H9 (cell line): ENCODE data around the gene KCNQ2. TPM values are rescaled to one million over a fixed set of nuclear protein-coding genes. Genes with fewer than 3 reads are reported as not detected.

Experiments
- DNase-seq: peaks from one replicate; pipeline ENCODE4 v3.0.0-alpha.2; 2017
- H2AFZ ChIP-seq: one replicate; pipeline ENCODE4 v1.6.1; 2013; ENCODE audit warnings: mild to moderate bottlenecking, low read length, control low read depth, moderate library complexity
- H2AK5ac ChIP-seq: 2 replicates; pipeline ENCODE4 v1.6.1; 2013; ENCODE audit warnings: low read length, control low read depth, mixed read lengths; ENCODE audit not compliant: insufficient read length
- H2BK120ac ChIP-seq: one replicate; pipeline ENCODE4 v1.6.1; 2013; ENCODE audit warnings: low read depth, mild to moderate bottlenecking, low read length, control low read depth, inconsistent platforms; ENCODE audit not compliant: poor library complexity, severe bottlenecking
- H2BK12ac ChIP-seq: 2 replicates; pipeline ENCODE4 v1.6.1; 2013; ENCODE audit warnings: low read length, control low read depth, mixed read lengths, low read depth; ENCODE audit not compliant: insufficient read length
- H2BK15ac ChIP-seq: 2 replicates; pipeline ENCODE4 v1.6.1; 2013; ENCODE audit warnings: low read depth, low read length, control low read depth
- H2BK20ac ChIP-seq: one replicate; pipeline ENCODE4 v1.6.1; 2013; ENCODE audit warnings: low read depth, mild to moderate bottlenecking, low read length, control low read depth, inconsistent platforms; ENCODE audit not compliant: poor library complexity, severe bottlenecking
- H2BK5ac ChIP-seq: 2 replicates; pipeline ENCODE4 v1.6.1; 2013; ENCODE audit warnings: low read length, control low read depth, mixed read lengths; ENCODE audit not compliant: insufficient read length
- H3K14ac ChIP-seq: 2 replicates; pipeline ENCODE4 v1.6.1; 2013; ENCODE audit warnings: low read length, control low read depth; ENCODE audit not compliant: insufficient read depth
- H3K18ac ChIP-seq: 2 replicates; pipeline ENCODE4 v1.6.1; 2013; ENCODE audit warnings: low read depth, mild to moderate bottlenecking, mixed read lengths, low read length, control low read depth; ENCODE audit not compliant: insufficient read length
- H3K23ac ChIP-seq: 2 replicates; pipeline ENCODE4 v1.6.1; 2013; ENCODE audit warnings: low read length, control low read depth, mixed read lengths, low read depth; ENCODE audit not compliant: insufficient read length
- H3K23me2 ChIP-seq: 2 replicates; pipeline ENCODE4 v1.6.1; 2013; ENCODE audit warnings: low read depth, mild to moderate bottlenecking, mixed read lengths, low read length, control low read depth; ENCODE audit not compliant: insufficient read length, poor library complexity, severe bottlenecking
- H3K27ac ChIP-seq: 2 replicates; pipeline ENCODE4 v1.5.1; 2013; ENCODE audit warnings: low read length, control low read depth, mixed read lengths, low read depth; ENCODE audit not compliant: insufficient read length
- H3K27me3 ChIP-seq: 2 replicates; pipeline ENCODE4 v1.6.1; 2013; ENCODE audit warnings: low read length, control low read depth, inconsistent platforms; ENCODE audit not compliant: insufficient read depth
- H3K4ac ChIP-seq: 2 replicates; pipeline ENCODE4 v1.6.1; 2013; ENCODE audit warnings: low read depth, mild to moderate bottlenecking, control low read depth, inconsistent platforms, low read length, moderate library complexity
- H3K4me1 ChIP-seq: 2 replicates; pipeline ENCODE4 v1.6.1; 2013; ENCODE audit warnings: low read length, control low read depth, inconsistent platforms; ENCODE audit not compliant: insufficient read depth
- H3K4me2 ChIP-seq: 2 replicates; pipeline ENCODE4 v1.6.1; 2013; ENCODE audit warnings: low read length, control low read depth, mixed read lengths; ENCODE audit not compliant: insufficient read length, insufficient read depth
- H3K56ac ChIP-seq: 2 replicates; pipeline ENCODE4 v1.6.1; 2013; ENCODE audit warnings: low read depth, mild to moderate bottlenecking, mixed read lengths, low read length, control low read depth; ENCODE audit not compliant: insufficient read length
- H3K79me1 ChIP-seq: 2 replicates; pipeline ENCODE4 v1.6.1; 2013; ENCODE audit warnings: low read depth, mild to moderate bottlenecking, moderate library complexity, low read length, control low read depth, inconsistent platforms; ENCODE audit not compliant: insufficient read depth, poor library complexity, severe bottlenecking
- H3K79me2 ChIP-seq: 2 replicates; pipeline ENCODE4 v1.6.1; 2013; ENCODE audit warnings: low read length, control low read depth, inconsistent platforms; ENCODE audit not compliant: insufficient read depth
- H3K9ac ChIP-seq: 2 replicates; pipeline ENCODE4 v1.6.1; 2013; ENCODE audit warnings: low read length, control low read depth, mixed read lengths; ENCODE audit not compliant: insufficient read length; ENCODE audit errors: extremely low read depth
- H3K9me3 ChIP-seq: one replicate; pipeline ENCODE4 v1.6.1; 2013; ENCODE audit warnings: low read depth, low read length, inconsistent platforms; ENCODE audit not compliant: control insufficient read depth
- H3T11ph ChIP-seq: one replicate; pipeline ENCODE4 v1.6.1; 2013; ENCODE audit warnings: mild to moderate bottlenecking, low read length, control low read depth, inconsistent platforms
- H4K20me1 ChIP-seq: one replicate; pipeline ENCODE4 v1.6.1; 2013; ENCODE audit not compliant: control insufficient read depth, insufficient read length, insufficient read depth
- H4K5ac ChIP-seq: 2 replicates; pipeline ENCODE4 v1.6.1; 2013; ENCODE audit warnings: low read depth, mild to moderate bottlenecking, mixed read lengths, low read length, control low read depth; ENCODE audit not compliant: insufficient read length
- H4K8ac ChIP-seq: replicated peaks from 2 replicates; pipeline ENCODE4 v1.6.1; 2013; ENCODE audit warnings: low read length, control low read depth, mixed read lengths, low read depth; ENCODE audit not compliant: insufficient read length
- H4K91ac ChIP-seq: 2 replicates; pipeline ENCODE4 v1.6.1; 2013; ENCODE audit warnings: low read depth, mild to moderate bottlenecking, moderate library complexity, mixed read lengths, low read length, control low read depth; ENCODE audit not compliant: insufficient read length
- H3K27ac Mint-ChIP-seq, 3 experiments: 2 replicates in 2 of 3; 3 replicates in 1 of 3; pipeline ENCODE4 v1.8.0; 2020 to 2021; ENCODE audit warnings: mixed read lengths in 3 of 3, mild to moderate bottlenecking in 1 of 3, moderate library complexity in 1 of 3
- H3K27me3 Mint-ChIP-seq: 2 replicates; pipeline ENCODE4 v1.8.0; 2021; ENCODE audit warnings: low read depth, mild to moderate bottlenecking, moderate library complexity, mixed read lengths
- H3K36me3 Mint-ChIP-seq, 3 experiments: 2 replicates in 2 of 3; 3 replicates in 1 of 3; pipeline ENCODE4 v1.8.0; 2020 to 2021; ENCODE audit warnings: low read depth in 3 of 3, mixed read lengths in 3 of 3; ENCODE audit not compliant: insufficient read depth in 1 of 3
- H3K4me1 Mint-ChIP-seq, 2 experiments: 2 replicates each; pipeline ENCODE4 v1.8.0; 2020; ENCODE audit warnings: mixed read lengths in 2 of 2
- H3K4me3 Mint-ChIP-seq, 2 experiments: 2 replicates in 1 of 2; 3 replicates in 1 of 2; pipeline ENCODE4 v1.8.0; 2020 to 2021; ENCODE audit warnings: mild to moderate bottlenecking in 2 of 2, mixed read lengths in 2 of 2, moderate library complexity in 1 of 2
- H3K9me3 Mint-ChIP-seq, 2 experiments: 2 replicates in 1 of 2; 3 replicates in 1 of 2; pipeline ENCODE4 v1.8.0; 2020; ENCODE audit warnings: mild to moderate bottlenecking in 2 of 2, mixed read lengths in 2 of 2, moderate library complexity in 1 of 2
- CTCF ChIP-seq: fragments of 200-600 bp; sonication (generic); conservative IDR thresholded peaks from 3 replicates; pipeline ENCODE4 v1.8.0; 2021; ENCODE audit warnings: antibody characterized with exemption, mild to moderate bottlenecking
- WGBS: extraction: QIAGEN DNeasy Blood & Tissue Kit; methylation state at CpG from one replicate; pipeline ENCODE4 v1.1.7; 2013; ENCODE audit warnings: missing lambda C conversion rate, low lambda C conversion rate, mixed read lengths; ENCODE audit not compliant: insufficient read length; ENCODE audit errors: extremely low coverage; 5-methylcytosine and 5-hydroxymethylcytosine counted together
- total RNA-seq: library from RNA; stranded (reverse); gene quantifications from 2 replicates; pipeline ENCODE4 v1.2.1, GENCODE V29; 2021

Gene KCNQ2
- total RNA-seq, 1 experiment from 2014 or later = 69.2 TPM

- H3K4me2 ChIP-seq = no peak overlapping the region
- no peak overlapping the region for H3K4ac ChIP-seq
- H3K23me2 ChIP-seq = no peaks in the 10 kb centered on the region
- no peak for DNase-seq
- H3K79me2 ChIP-seq = no peaks in the 10 kb centered on the region
- no peak overlapping the region for H3K4me3 Mint-ChIP-seq
- H2BK5ac ChIP-seq = no peak overlapping the region
- H3K4me1 ChIP-seq = no peaks in the 10 kb centered on the region
- no peak overlapping the region for H2AFZ ChIP-seq
- H3K56ac ChIP-seq = no peak overlapping the region
- no peak overlapping the region for H3K14ac ChIP-seq
- H3K27ac Mint-ChIP-seq = no peak overlapping the region
- no peaks in the 10 kb centered on the region for H3K27me3 ChIP-seq
- no peak overlapping the region for H4K8ac ChIP-seq
- no peaks in the 10 kb centered on the region for H4K20me1 ChIP-seq
- H2BK12ac ChIP-seq = no peak overlapping the region
- H3K27me3 Mint-ChIP-seq = no peaks in the 10 kb centered on the region
- no peak overlapping the region for H3K18ac ChIP-seq
- no peak overlapping the region for H2AK5ac ChIP-seq
- no CpG with 5 or more reads among the region's 21 CpGs for WGBS
- no peak overlapping the region for H2BK20ac ChIP-seq
- peaks cover 6 to 27% of the 10 kb centered on the region in 2 experiments for H3K4me1 Mint-ChIP-seq
- H3K79me1 ChIP-seq = no peaks in the 10 kb centered on the region
- no peak overlapping the region for H2BK120ac ChIP-seq
- no peak overlapping the region for H3K23ac ChIP-seq
- H3K36me3 Mint-ChIP-seq = peaks cover 0 to 4% (median 2%) of the 10 kb centered on the region in 3 experiments; a peak in 2 of 7 replicates
- H2BK15ac ChIP-seq = no peak overlapping the region
- no peaks in the 10 kb centered on the region for H3K9me3 ChIP-seq
- no peaks in the 10 kb centered on the region for H3K9me3 Mint-ChIP-seq
- H3K27ac ChIP-seq = no peak overlapping the region
- H3K9ac ChIP-seq = no peak overlapping the region
- H4K91ac ChIP-seq = no peak overlapping the region
- no peak overlapping the region for H4K5ac ChIP-seq
- TF ChIP-seq CTCF = no peak
- no peak overlapping the region for H3T11ph ChIP-seq
Measured at GRCh38 chr20:63408684-63409046, 63.8 kb downstream of the KCNQ2 start.
